SKM-1 (cell line): ENCODE results near the gene TMEM108.

Experiments used
- DNase-seq: peaks from one replicate; lab custom pipeline; 2025; ENCODE audit not compliant: unreplicated experiment; lab: John Stamatoyannopoulos, UW

Gene TMEM108

DNA sequence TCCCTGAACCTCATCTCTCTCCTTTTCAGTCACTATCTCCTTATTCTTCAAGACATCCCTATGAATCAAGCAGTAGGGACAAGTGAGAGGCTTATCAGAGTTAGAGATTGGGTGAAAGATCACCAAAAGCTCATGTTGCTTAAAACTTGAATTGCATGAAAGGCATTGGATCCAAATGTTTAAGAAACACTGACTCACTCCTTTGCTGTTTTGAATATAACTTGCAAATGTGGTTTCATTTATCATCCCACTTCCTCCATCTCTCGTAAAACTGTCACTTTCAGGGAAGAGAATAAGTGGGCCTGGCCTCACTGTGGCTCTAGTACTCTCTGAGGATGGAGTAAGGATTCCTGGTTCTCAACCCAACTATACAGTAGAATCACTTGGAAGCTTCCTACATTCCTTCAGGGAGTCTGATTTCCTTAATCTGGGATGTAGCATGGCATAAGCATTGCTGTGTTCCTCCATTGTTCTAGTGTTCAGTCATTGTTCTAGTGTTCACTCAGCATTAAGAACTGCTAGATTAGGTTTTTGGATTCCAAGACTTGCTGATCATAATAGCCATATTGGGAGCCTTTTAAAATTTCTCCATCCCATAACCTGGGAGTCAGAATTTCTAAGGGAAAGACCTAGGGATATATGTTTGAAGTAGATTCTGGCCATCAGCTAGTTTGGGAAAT lies 171.8 kb downstream of the TMEM108 start:
- DNase-seq = no peak

GRCh38 chr3:133210656-133211055 lies 172.5 kb downstream of the TMEM108 start:
- DNase-seq = no peak

DNA sequence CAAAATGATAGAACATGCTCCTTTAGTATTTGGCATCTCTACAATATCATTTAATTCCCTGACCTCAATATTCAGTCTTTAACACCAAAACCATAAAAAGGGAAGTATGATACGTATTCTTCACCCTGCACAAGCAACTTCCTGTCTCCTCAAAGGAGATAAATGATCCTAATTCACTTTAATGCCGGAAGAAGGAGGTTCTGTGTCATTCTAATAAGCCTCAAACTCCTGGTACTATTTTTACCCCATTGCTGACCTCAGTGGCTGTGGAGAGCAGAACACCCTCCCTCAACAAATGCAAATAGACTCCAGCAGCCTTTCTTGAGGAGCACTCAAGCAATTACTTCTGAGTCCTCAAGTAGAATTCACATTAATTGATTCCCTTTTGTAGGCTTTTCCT lies 173.3 kb downstream of the TMEM108 start:
- peak; percentile 37 for DNase-seq

DNA sequence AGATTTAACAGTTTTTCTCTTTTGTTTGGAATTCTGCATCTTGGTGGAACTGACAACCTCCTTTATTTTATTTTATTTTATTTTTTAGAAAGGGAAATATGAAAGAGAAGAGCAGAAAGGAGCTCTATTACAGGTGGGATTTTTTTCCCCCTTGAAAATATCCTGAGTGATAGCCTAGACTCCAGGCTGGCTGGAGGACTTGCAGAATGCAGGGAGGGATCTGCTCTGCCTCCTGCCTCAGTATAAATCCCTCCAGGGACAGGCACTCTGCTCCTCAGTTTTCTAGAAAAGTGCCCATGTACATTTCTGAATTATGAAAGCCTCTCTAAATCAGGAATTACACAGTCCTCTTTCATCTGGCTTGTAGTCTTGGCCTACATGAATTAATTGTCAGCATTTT lies 173.7 kb downstream of the TMEM108 start:
- no peak for DNase-seq

GRCh38 chr3:133213937-133214336 lies 175.7 kb downstream of the TMEM108 start:
- no peak for DNase-seq

DNA sequence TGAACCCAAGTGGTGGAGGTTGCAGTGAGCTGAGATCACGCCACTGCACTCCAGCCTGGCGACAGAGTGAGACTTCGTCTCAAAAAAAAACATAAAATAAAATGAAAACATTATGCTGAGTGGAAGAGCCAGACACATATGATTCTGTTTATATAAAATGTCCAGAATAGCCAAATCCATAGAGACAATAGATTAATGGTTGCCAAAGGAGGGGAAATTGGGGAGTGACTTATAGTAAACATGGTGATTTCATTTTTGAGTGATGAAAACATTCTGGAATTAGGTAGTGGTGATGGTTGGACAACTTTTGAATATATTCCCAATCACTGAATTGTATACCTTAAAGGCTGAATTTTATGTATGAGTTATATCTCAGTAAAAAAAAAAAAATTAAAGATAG lies 189.6 kb downstream of the TMEM108 start:
- no peak for DNase-seq

DNA sequence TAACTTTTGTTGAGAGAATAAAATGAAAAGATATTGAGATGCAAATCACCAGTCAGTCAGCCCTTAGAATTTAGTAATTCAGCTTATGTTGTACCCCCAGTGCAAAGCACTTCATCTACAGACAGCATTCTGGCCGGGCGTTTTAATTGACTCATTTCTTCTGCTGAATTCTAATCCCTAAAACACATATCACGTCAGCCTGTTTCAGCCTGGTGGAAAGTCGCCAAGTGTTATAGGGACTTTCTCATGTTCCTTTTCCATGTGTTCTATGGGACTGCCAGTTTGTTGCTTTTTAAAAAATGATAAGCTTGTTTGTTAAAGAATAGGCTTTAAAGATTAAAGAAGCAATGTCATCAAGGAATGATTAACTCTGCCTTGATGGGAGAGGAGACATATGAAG lies 192.0 kb downstream of the TMEM108 start:
- DNase-seq = no peak

GRCh38 chr3:133236901-133237300 lies 198.7 kb downstream of the TMEM108 start:
- no peak for DNase-seq

GRCh38 chr3:133237380-133237779 lies 199.2 kb downstream of the TMEM108 start:
- DNase-seq = no peak

GRCh38 chr3:133238015-133238414 lies 199.8 kb downstream of the TMEM108 start:
- no peak for DNase-seq

DNA sequence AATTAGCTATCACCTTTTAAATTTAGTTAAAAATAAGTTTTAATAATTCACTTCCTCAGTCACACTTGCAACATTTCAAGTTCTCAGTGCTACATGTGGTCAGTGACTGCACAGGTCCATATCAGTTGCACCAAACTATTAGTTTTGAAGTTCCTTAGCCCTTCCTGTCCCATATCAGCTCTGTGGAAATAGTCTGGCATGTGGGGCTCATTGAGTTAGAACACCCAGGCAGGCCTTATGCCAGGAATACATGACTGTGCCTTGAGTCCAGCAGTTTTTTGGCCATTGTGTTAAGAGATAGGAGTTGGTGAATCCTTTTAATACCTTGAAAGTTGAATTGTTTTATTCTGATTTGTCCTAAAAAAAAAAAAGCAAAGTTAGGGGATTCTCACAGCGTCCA lies 207.9 kb downstream of the TMEM108 start:
- no peak for DNase-seq

- DNase-seq = no peak
Measured at GRCh38 chr3:133246773-133247172, 208.6 kb downstream of the TMEM108 start.

DNA sequence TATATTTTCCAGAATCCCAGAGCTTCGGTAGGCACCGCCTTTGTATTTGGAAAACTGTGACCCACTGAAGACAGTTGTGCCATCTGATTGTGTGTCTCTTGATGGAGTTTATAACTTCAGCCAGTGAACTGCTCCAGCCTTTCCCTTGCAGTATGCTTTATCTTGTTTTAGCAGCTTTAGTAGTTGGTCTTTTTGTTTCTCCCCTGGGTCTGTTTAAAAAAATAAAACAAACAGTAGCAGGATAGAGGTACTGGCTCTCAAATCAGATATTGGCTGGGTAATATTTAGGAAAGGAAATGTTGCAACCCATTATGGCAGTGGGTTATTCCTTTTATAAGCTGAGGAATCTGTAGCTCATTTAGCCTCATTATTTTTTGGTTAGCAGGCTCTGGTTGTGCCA lies 210.2 kb downstream of the TMEM108 start:
- DNase-seq = no peak

DNA sequence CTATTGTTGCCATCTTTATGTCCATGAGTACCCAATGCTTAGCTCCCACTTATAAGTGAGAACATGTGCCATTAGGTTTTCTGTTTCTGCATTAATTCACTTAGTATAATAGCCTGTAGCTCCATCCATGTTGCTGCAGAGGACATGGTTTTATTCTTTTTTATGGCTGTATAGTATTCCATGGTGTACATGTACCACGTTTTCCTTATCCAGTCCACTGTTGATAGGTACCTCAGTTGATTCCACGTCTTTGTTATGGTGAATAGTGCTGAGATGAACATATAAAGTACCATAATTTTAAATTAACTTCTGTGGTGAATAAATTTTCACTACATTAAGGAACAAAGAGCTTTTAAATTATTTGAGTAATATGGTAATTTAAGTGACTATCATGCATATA lies 211.3 kb downstream of the TMEM108 start:
- no peak for DNase-seq

- DNase-seq = no peak
Measured at GRCh38 chr3:133254151-133254550, 216.0 kb downstream of the TMEM108 start.

- no peak for DNase-seq
Measured at GRCh38 chr3:133254716-133255115, 216.5 kb downstream of the TMEM108 start.

DNA sequence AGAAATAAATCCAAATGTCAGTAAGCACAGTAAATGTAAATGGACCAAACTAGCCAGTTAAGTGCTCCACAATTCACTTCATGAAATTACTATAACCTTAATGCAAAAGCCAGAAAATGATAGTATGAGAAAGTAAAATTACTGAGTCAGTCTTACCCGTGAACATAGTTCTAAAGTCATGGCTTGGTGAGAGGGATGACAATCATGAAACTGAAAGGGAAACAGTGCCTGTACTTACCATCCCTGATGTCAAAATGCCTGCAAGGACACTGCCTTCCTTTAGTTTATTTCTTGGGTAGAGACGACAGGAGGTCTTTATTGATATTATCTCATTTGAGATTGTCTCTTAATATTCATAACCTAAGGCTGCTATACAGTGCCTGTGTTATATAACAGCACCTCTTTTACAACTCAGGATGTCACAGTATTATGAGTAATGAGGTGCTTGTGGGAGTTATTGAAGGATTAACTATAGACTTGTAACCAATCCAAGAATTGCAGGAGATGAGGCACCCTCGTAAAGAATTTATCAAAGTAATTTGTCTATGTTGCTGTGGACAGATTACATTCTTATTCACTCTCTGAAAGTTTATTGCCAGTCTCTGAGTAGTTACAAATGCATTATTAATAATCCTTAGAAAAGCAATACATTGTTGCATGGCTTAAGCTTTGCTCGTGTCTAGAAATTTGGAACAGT lies 218.7 kb downstream of the TMEM108 start:
- no peak for DNase-seq

DNA sequence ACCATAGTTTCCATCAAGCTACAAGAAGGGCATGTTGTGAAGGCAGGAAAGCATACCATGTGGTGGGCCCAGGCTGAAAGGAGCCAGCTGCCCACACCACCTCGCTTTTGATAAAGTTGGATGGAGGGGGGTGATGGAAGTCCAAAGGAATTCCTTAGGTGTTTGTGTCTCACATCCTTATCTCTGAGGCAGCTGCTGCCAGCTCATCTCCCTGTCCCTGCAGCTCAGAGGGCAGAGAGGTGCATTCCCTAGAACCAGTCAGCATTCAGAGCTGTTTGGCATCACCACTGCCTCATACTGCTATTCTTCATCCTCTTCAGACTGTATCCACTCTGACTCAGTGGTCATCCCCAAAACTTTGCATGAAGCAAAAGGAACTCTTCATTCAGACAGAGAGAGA lies 220.2 kb downstream of the TMEM108 start:
- DNase-seq = no peak

- DNase-seq = no peak
Measured at GRCh38 chr3:133259767-133260166, 221.6 kb downstream of the TMEM108 start.

GRCh38 chr3:133262333-133262732 lies 224.1 kb downstream of the TMEM108 start:
- DNase-seq = no peak

GRCh38 chr3:133264920-133265319 lies 226.7 kb downstream of the TMEM108 start:
- DNase-seq = no peak

DNA sequence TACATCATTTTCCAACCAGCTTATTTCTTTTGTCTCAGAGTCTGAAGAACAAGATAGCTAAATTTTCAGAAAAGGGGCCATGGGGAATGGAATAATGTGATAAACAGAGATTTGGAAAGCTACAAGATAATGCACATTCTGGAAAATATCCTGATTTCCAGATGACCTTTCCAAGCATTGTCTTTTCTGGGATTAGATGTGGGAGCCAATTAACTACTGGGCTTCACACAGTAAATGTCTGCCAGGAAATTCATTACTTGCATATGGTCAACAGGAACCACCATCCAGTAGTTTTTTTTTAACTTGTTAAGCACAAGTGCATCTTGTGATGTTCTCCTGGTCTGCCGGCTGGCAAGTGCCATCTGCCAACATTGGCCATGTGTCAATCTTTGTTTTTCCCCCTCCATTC lies 230.5 kb downstream of the TMEM108 start:
- no peak for DNase-seq

DNA sequence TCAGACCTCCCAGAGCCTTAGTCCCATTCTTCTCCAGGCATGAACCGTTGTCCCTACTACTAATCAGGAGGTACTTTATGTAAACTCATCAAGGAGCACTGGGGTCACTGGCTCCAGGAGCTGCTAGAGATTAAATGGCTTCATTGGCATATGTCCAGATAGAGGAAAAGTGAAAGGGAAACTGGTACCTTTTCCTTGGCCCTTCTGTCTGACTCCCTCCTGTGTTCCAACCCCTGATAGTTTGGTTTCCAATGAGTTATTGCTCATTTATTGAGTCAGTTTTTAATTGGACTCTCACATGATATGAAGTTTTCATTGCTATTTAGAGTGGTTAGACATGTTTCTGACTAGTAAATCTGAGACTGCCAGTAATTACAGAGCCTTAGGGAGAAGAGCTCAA lies 231.2 kb downstream of the TMEM108 start:
- no peak for DNase-seq
